H9 (cell line): Measurements from ENCODE around the gene CACNA2D3. TPM values are rescaled to one million over a fixed set of nuclear protein-coding genes. Genes with fewer than 3 reads are reported as not detected.

ENCODE experiments used
- DNase-seq: peaks from one replicate; pipeline ENCODE4 v3.0.0-alpha.2; 2017
- H2AFZ ChIP-seq: one replicate; pipeline ENCODE4 v1.6.1; 2013; ENCODE audit warnings: mild to moderate bottlenecking, low read length, control low read depth, moderate library complexity
- H2AK5ac ChIP-seq: 2 replicates; pipeline ENCODE4 v1.6.1; 2013; ENCODE audit warnings: low read length, control low read depth, mixed read lengths; ENCODE audit not compliant: insufficient read length
- H2BK120ac ChIP-seq: one replicate; pipeline ENCODE4 v1.6.1; 2013; ENCODE audit warnings: low read depth, mild to moderate bottlenecking, low read length, control low read depth, inconsistent platforms; ENCODE audit not compliant: poor library complexity, severe bottlenecking
- H2BK12ac ChIP-seq: 2 replicates; pipeline ENCODE4 v1.6.1; 2013; ENCODE audit warnings: low read length, control low read depth, mixed read lengths, low read depth; ENCODE audit not compliant: insufficient read length
- H2BK15ac ChIP-seq: 2 replicates; pipeline ENCODE4 v1.6.1; 2013; ENCODE audit warnings: low read depth, low read length, control low read depth
- H2BK20ac ChIP-seq: one replicate; pipeline ENCODE4 v1.6.1; 2013; ENCODE audit warnings: low read depth, mild to moderate bottlenecking, low read length, control low read depth, inconsistent platforms; ENCODE audit not compliant: poor library complexity, severe bottlenecking
- H2BK5ac ChIP-seq: 2 replicates; pipeline ENCODE4 v1.6.1; 2013; ENCODE audit warnings: low read length, control low read depth, mixed read lengths; ENCODE audit not compliant: insufficient read length
- H3K14ac ChIP-seq: 2 replicates; pipeline ENCODE4 v1.6.1; 2013; ENCODE audit warnings: low read length, control low read depth; ENCODE audit not compliant: insufficient read depth
- H3K18ac ChIP-seq: 2 replicates; pipeline ENCODE4 v1.6.1; 2013; ENCODE audit warnings: low read depth, mild to moderate bottlenecking, mixed read lengths, low read length, control low read depth; ENCODE audit not compliant: insufficient read length
- H3K23ac ChIP-seq: 2 replicates; pipeline ENCODE4 v1.6.1; 2013; ENCODE audit warnings: low read length, control low read depth, mixed read lengths, low read depth; ENCODE audit not compliant: insufficient read length
- H3K23me2 ChIP-seq: 2 replicates; pipeline ENCODE4 v1.6.1; 2013; ENCODE audit warnings: low read depth, mild to moderate bottlenecking, mixed read lengths, low read length, control low read depth; ENCODE audit not compliant: insufficient read length, poor library complexity, severe bottlenecking
- H3K27ac ChIP-seq: 2 replicates; pipeline ENCODE4 v1.5.1; 2013; ENCODE audit warnings: low read length, control low read depth, mixed read lengths, low read depth; ENCODE audit not compliant: insufficient read length
- H3K27me3 ChIP-seq: 2 replicates; pipeline ENCODE4 v1.6.1; 2013; ENCODE audit warnings: low read length, control low read depth, inconsistent platforms; ENCODE audit not compliant: insufficient read depth
- H3K4ac ChIP-seq: 2 replicates; pipeline ENCODE4 v1.6.1; 2013; ENCODE audit warnings: low read depth, mild to moderate bottlenecking, control low read depth, inconsistent platforms, low read length, moderate library complexity
- H3K4me1 ChIP-seq: 2 replicates; pipeline ENCODE4 v1.6.1; 2013; ENCODE audit warnings: low read length, control low read depth, inconsistent platforms; ENCODE audit not compliant: insufficient read depth
- H3K4me2 ChIP-seq: 2 replicates; pipeline ENCODE4 v1.6.1; 2013; ENCODE audit warnings: low read length, control low read depth, mixed read lengths; ENCODE audit not compliant: insufficient read length, insufficient read depth
- H3K56ac ChIP-seq: 2 replicates; pipeline ENCODE4 v1.6.1; 2013; ENCODE audit warnings: low read depth, mild to moderate bottlenecking, mixed read lengths, low read length, control low read depth; ENCODE audit not compliant: insufficient read length
- H3K79me1 ChIP-seq: 2 replicates; pipeline ENCODE4 v1.6.1; 2013; ENCODE audit warnings: low read depth, mild to moderate bottlenecking, moderate library complexity, low read length, control low read depth, inconsistent platforms; ENCODE audit not compliant: insufficient read depth, poor library complexity, severe bottlenecking
- H3K79me2 ChIP-seq: 2 replicates; pipeline ENCODE4 v1.6.1; 2013; ENCODE audit warnings: low read length, control low read depth, inconsistent platforms; ENCODE audit not compliant: insufficient read depth
- H3K9ac ChIP-seq: 2 replicates; pipeline ENCODE4 v1.6.1; 2013; ENCODE audit warnings: low read length, control low read depth, mixed read lengths; ENCODE audit not compliant: insufficient read length; ENCODE audit errors: extremely low read depth
- H3K9me3 ChIP-seq: one replicate; pipeline ENCODE4 v1.6.1; 2013; ENCODE audit warnings: low read depth, low read length, inconsistent platforms; ENCODE audit not compliant: control insufficient read depth
- H3T11ph ChIP-seq: one replicate; pipeline ENCODE4 v1.6.1; 2013; ENCODE audit warnings: mild to moderate bottlenecking, low read length, control low read depth, inconsistent platforms
- H4K20me1 ChIP-seq: one replicate; pipeline ENCODE4 v1.6.1; 2013; ENCODE audit not compliant: control insufficient read depth, insufficient read length, insufficient read depth
- H4K5ac ChIP-seq: 2 replicates; pipeline ENCODE4 v1.6.1; 2013; ENCODE audit warnings: low read depth, mild to moderate bottlenecking, mixed read lengths, low read length, control low read depth; ENCODE audit not compliant: insufficient read length
- H4K8ac ChIP-seq: replicated peaks from 2 replicates; pipeline ENCODE4 v1.6.1; 2013; ENCODE audit warnings: low read length, control low read depth, mixed read lengths, low read depth; ENCODE audit not compliant: insufficient read length
- H4K91ac ChIP-seq: 2 replicates; pipeline ENCODE4 v1.6.1; 2013; ENCODE audit warnings: low read depth, mild to moderate bottlenecking, moderate library complexity, mixed read lengths, low read length, control low read depth; ENCODE audit not compliant: insufficient read length
- H3K27ac Mint-ChIP-seq, 3 experiments: 2 replicates in 2 of 3; 3 replicates in 1 of 3; pipeline ENCODE4 v1.8.0; 2020 to 2021; ENCODE audit warnings: mixed read lengths in 3 of 3, mild to moderate bottlenecking in 1 of 3, moderate library complexity in 1 of 3
- H3K27me3 Mint-ChIP-seq: 2 replicates; pipeline ENCODE4 v1.8.0; 2021; ENCODE audit warnings: low read depth, mild to moderate bottlenecking, moderate library complexity, mixed read lengths
- H3K36me3 Mint-ChIP-seq, 3 experiments: 2 replicates in 2 of 3; 3 replicates in 1 of 3; pipeline ENCODE4 v1.8.0; 2020 to 2021; ENCODE audit warnings: low read depth in 3 of 3, mixed read lengths in 3 of 3; ENCODE audit not compliant: insufficient read depth in 1 of 3
- H3K4me1 Mint-ChIP-seq, 2 experiments: 2 replicates each; pipeline ENCODE4 v1.8.0; 2020; ENCODE audit warnings: mixed read lengths in 2 of 2
- H3K4me3 Mint-ChIP-seq, 2 experiments: 2 replicates in 1 of 2; 3 replicates in 1 of 2; pipeline ENCODE4 v1.8.0; 2020 to 2021; ENCODE audit warnings: mild to moderate bottlenecking in 2 of 2, mixed read lengths in 2 of 2, moderate library complexity in 1 of 2
- H3K9me3 Mint-ChIP-seq, 2 experiments: 2 replicates in 1 of 2; 3 replicates in 1 of 2; pipeline ENCODE4 v1.8.0; 2020; ENCODE audit warnings: mild to moderate bottlenecking in 2 of 2, mixed read lengths in 2 of 2, moderate library complexity in 1 of 2
- WGBS: extraction: QIAGEN DNeasy Blood & Tissue Kit; methylation state at CpG from one replicate; pipeline ENCODE4 v1.1.7; 2013; ENCODE audit warnings: missing lambda C conversion rate, low lambda C conversion rate, mixed read lengths; ENCODE audit not compliant: insufficient read length; ENCODE audit errors: extremely low coverage; 5-methylcytosine and 5-hydroxymethylcytosine counted together
- total RNA-seq: library from RNA; stranded (reverse); gene quantifications from 2 replicates; pipeline ENCODE4 v1.2.1, GENCODE V29; 2021
- TF ChIP-seq, protein P1 (sequence below): fragments of 200-600 bp; sonication (generic); conservative IDR thresholded peaks from 3 replicates; pipeline ENCODE4 v1.8.0; 2021; ENCODE audit warnings: antibody characterized with exemption, mild to moderate bottlenecking

CACNA2D3 gene
- total RNA-seq, 1 experiment from 2014 or later = 3.2 TPM

- Histone ChIP-seq H3K56ac (no peak overlapping the region), H3T11ph (no peak overlapping the region), H4K20me1 (no peaks in the 10 kb centered on the region), H3K27me3 (no peaks in the 10 kb centered on the region), H3K23ac (no peak overlapping the region), H3K79me2 (no peaks in the 10 kb centered on the region), H3K18ac (no peak overlapping the region), H4K91ac (no peak overlapping the region), H2BK5ac (no peak overlapping the region), H3K4me2 (no peak overlapping the region), H3K23me2 (no peaks in the 10 kb centered on the region), H2BK12ac (no peak overlapping the region), H3K27ac (no peak overlapping the region), H2BK15ac (no peak overlapping the region), H2AK5ac (no peak overlapping the region), H2BK20ac (no peak overlapping the region), H3K9ac (no peak overlapping the region), H3K79me1 (no peaks in the 10 kb centered on the region), H2BK120ac (no peak overlapping the region), H3K4ac (no peak overlapping the region), H4K8ac (no peak overlapping the region), H3K14ac (no peak overlapping the region), H3K4me1 (no peaks in the 10 kb centered on the region), H3K9me3 (no peaks in the 10 kb centered on the region), H2AFZ (no peak overlapping the region), H4K5ac (no peak overlapping the region)
- no CpG with 5 or more reads among the region's 3 CpGs for whole genome bisulfite sequencing
- TF ChIP-seq, protein P1, sequence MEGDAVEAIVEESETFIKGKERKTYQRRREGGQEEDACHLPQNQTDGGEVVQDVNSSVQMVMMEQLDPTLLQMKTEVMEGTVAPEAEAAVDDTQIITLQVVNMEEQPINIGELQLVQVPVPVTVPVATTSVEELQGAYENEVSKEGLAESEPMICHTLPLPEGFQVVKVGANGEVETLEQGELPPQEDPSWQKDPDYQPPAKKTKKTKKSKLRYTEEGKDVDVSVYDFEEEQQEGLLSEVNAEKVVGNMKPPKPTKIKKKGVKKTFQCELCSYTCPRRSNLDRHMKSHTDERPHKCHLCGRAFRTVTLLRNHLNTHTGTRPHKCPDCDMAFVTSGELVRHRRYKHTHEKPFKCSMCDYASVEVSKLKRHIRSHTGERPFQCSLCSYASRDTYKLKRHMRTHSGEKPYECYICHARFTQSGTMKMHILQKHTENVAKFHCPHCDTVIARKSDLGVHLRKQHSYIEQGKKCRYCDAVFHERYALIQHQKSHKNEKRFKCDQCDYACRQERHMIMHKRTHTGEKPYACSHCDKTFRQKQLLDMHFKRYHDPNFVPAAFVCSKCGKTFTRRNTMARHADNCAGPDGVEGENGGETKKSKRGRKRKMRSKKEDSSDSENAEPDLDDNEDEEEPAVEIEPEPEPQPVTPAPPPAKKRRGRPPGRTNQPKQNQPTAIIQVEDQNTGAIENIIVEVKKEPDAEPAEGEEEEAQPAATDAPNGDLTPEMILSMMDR = no peak
- Mint-ChIP-seq H3K4me1 (no peaks in the 10 kb centered on the region; a peak in 1 of 4 replicates), H3K27me3 (peaks cover 2% of the 10 kb centered on the region; the same call in 1 of the 2 replicates), H3K4me3 (no peak overlapping the region), H3K9me3 (no peaks in the 10 kb centered on the region), H3K36me3 (no peaks in the 10 kb centered on the region), H3K27ac (no peak overlapping the region)
- DNase-seq = no peak
Observed at GRCh38 chr3:54372232-54372631, 249.9 kb downstream of the CACNA2D3 start.
